ENCODE results near the gene LRRC8B.

DNA sequence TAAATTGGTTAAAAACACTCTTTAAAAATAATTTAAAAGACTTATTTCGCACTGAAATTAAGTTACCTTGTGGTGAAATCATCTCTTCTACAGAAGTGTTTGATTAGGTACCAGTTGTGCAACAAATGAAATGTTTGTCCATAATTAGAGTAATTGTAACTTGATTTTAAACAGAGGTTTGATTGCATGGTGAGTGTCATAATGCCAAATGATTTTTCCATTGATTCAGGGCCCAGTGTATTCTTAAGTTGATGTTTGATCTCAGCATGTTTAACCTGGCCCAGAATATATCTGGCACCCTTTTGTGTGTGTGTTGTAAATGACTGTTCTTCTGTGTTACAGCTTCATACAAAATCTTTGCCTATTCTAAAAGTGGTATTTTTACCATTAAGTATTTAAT is 28.5 kb downstream of the LRRC8B start:
- TF ChIP-seq SMC3 (IDR thresholded peaks at IDR 0.05; ENCODE audit: low read depth, low read length) (no peak), CTCF (IDR thresholded peaks at IDR 0.05) (no peak), FOXJ3 (CRISPR knock-in tag; IDR thresholded peaks at IDR 0.05) (no peak)
